NOMO-1 treated with dmso at 0.1 percent for 144 hours (cell line): Measurements from ENCODE around the gene MRGPRF.

Experiments used
- DNase-seq: peaks from one replicate; lab custom pipeline; 2025; ENCODE audit not compliant: unreplicated experiment; lab: John Stamatoyannopoulos, UW

MRGPRF gene

GRCh38 chr11:68966894-68967780 lies 45.9 kb downstream of the MRGPRF start:
- no peak for DNase-seq

GRCh38 chr11:68965901-68966853 lies 46.9 kb downstream of the MRGPRF start:
- no peak for DNase-seq

GRCh38 chr11:68963779-68964178 lies 49.3 kb downstream of the MRGPRF start:
- DNase-seq: no peak

GRCh38 chr11:68962527-68963250 lies 50.4 kb downstream of the MRGPRF start:
- no peak for DNase-seq

GRCh38 chr11:68961245-68961644 lies 51.8 kb downstream of the MRGPRF start:
- DNase-seq: no peak

- no peak for DNase-seq
Observed at GRCh38 chr11:68960294-68961071, 52.6 kb downstream of the MRGPRF start.

- DNase-seq: no peak
Observed at GRCh38 chr11:68959465-68960293, 53.4 kb downstream of the MRGPRF start.

- no peak for DNase-seq
Observed at GRCh38 chr11:68958211-68958610, 54.8 kb downstream of the MRGPRF start.

- DNase-seq: no peak
Observed at GRCh38 chr11:68956547-68957254, 56.3 kb downstream of the MRGPRF start.

- DNase-seq: no peak
Observed at GRCh38 chr11:68956142-68956541, 56.9 kb downstream of the MRGPRF start.

- no peak for DNase-seq
Observed at GRCh38 chr11:68955607-68955958, 57.5 kb downstream of the MRGPRF start.

GRCh38 chr11:68954836-68955606 lies 58.0 kb downstream of the MRGPRF start:
- DNase-seq: peak; percentile 67
